Right cardiac atrium (tissue), 5 donors: ENCODE data around the gene ICOS. TPM values are rescaled to one million over a fixed set of nuclear protein-coding genes. Genes with fewer than 3 reads are reported as not detected.

Experiments used
- ATAC-seq, 2 donors: fragments of 200-7000 bp; cut with Tn5 transposase; one replicate each; pipeline versions ENCODE4 v1.8.0 to v1.9.1; 2020; ENCODE audit warnings: moderate library complexity in 2 of 2, mild to moderate bottlenecking in 1 of 2
- DNase-seq, 3 donors: peaks; one replicate each; pipeline ENCODE4 v3.0.0-alpha.2; 2020
- H3K27ac ChIP-seq: one replicate; pipeline ENCODE4 v1.5.1; 2013; ENCODE audit warnings: mild to moderate bottlenecking, low read length, control low read depth, moderate library complexity
- H3K27me3 ChIP-seq: one replicate; pipeline ENCODE4 v1.6.1; 2013; ENCODE audit not compliant: control insufficient read depth, insufficient read depth
- H3K4me1 ChIP-seq: one replicate; pipeline ENCODE4 v1.6.1; 2013; ENCODE audit warnings: low read length; ENCODE audit not compliant: control insufficient read depth, insufficient read depth
- H3K4me3 ChIP-seq: one replicate; pipeline ENCODE4 v1.5.1; 2013; ENCODE audit warnings: low read length, control low read depth
- H3K9me3 ChIP-seq: one replicate; pipeline ENCODE4 v1.6.1; 2013; ENCODE audit warnings: low read length; ENCODE audit not compliant: control insufficient read depth
- WGBS: extraction: QIAGEN DNeasy Blood & Tissue Kit; methylation state at CpG from one replicate; pipeline ENCODE4 v1.1.7; 2013; 5-methylcytosine and 5-hydroxymethylcytosine counted together
- intact Hi-C, 4 donors: fragments of 100-400 bp; cut with DNase I; formaldehyde crosslinking; loops; one replicate each; pipeline versions ENCODE4 v1.11.0 to v1.14.0; 2022 to 2023
- polyA plus RNA-seq: library from polyadenylated mRNA; stranded (reverse); fragments of 200-250 nt; gene quantifications from one replicate; pipeline ENCODE4 v1.2.3, GENCODE V29; 2013
- total RNA-seq, 4 donors: library from RNA; stranded (reverse); fragmentation: NEBNext Ultra II Directional; extraction: Animal tissue kit (Norgen Biotek cat#: 25700); gene quantifications; one replicate each; pipeline ENCODE4 v1.2.1, GENCODE V29; 2021
- donor health status: healthy with polysubstance abuse.
- donor health status: DM: no; HTN: yes; CAD: no.
- donor health status: DM: no; HTN: no; CAD: no.
- donor health status: DM: no; HTN: yes; CAD: no; lungs with severe emphysema.
- donor health status: DM: yes; HTN: yes; CAD: no.

ICOS gene
- total and polyA plus RNA-seq, 5 donors, result 0.05 to 0.12 (median 0.09) TPM; not detected in 2

DNA sequence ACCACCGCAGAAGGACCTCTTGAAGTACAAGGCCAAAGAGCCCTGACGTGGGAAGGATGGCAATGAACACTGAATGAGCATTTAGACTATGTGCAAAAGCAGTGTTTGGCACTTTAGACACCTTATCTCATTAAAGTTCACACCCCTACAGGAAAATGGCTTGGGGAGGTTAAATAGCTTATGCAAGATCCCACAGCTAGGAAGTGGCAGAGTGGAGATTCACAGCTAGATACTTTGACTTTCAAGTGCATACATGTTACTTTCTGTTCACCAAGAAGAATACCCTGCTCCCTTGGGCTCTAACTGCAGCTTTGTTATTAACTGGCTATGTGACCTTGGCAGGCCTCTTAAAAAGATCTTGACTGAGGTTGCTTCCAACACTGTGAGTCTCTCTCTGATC lies 58.2 kb downstream of the ICOS start:
- Histone ChIP-seq H3K4me3 (no peak overlapping the region), H3K9me3 (no peaks in the 10 kb centered on the region), H3K4me1 (no peaks in the 10 kb centered on the region), H3K27me3 (no peaks in the 10 kb centered on the region), H3K27ac (no peak overlapping the region)
- DNase-seq (no peak), ATAC-seq (no peak)
- 91% methylated on average over 2 of the region's 2 CpGs for WGBS
- intact Hi-C loops, result no loop called here

DNA sequence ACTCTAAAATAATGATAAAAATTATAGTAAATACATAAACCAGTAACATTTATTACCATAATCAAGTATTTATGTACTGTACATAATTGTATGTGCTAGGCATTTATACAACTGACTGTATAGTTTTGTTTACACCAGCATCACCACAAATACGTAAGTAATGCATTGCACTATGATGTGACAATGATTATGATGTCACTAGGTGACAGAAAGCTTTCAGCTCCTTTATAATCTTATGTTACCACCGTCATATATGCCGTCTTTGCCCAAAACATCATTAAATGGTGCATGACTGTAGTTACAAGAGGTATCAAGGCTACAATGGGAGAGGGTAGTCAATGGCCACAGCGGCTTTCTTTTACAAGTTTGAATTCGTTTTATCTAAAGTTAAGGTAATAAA lies 60.1 kb downstream of the ICOS start:
- no peaks in the 10 kb centered on the region for H3K4me1 ChIP-seq

DNA sequence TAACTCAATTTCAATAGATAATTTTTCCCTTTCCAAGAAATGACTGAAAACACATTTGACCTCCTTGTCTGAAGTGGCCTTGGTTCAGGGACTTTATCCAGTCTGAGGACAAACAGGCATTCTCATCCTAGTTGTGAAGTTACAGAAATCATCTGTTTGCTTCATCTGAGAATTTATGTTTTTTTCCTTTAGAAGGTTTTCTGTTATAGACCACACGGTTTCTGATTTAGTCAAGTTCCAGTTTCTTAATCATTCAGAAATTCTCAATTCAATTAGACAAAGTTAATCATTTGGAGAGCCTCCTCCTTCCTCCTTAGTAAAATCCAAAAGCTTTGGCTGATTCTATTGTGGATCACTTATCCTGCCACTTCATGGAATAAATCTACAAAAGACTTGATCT lies 60.9 kb downstream of the ICOS start:
- no peaks in the 10 kb centered on the region for H3K4me1 ChIP-seq
- H3K9me3 ChIP-seq, result no peaks in the 10 kb centered on the region
- H3K27ac ChIP-seq, result no peak overlapping the region
- 49% methylated on average over 1 of the region's 1 CpG for WGBS
- intact Hi-C loops, result no loop called here
- H3K27me3 ChIP-seq, result no peaks in the 10 kb centered on the region
- no peak for DNase-seq
- no peak for ATAC-seq
- no peak overlapping the region for H3K4me3 ChIP-seq

More for the DNA sequence above, 60.1 kb downstream of the ICOS start:
- no peaks in the 10 kb centered on the region for H3K27me3 ChIP-seq
- no peak overlapping the region for H3K4me3 ChIP-seq
- no peaks in the 10 kb centered on the region for H3K9me3 ChIP-seq
- intact Hi-C loops, result no loop called here
- DNase-seq, result no peak
- no peak overlapping the region for H3K27ac ChIP-seq
- no peak for ATAC-seq
- WGBS, result 89% methylated on average over 5 of the region's 5 CpGs

DNA sequence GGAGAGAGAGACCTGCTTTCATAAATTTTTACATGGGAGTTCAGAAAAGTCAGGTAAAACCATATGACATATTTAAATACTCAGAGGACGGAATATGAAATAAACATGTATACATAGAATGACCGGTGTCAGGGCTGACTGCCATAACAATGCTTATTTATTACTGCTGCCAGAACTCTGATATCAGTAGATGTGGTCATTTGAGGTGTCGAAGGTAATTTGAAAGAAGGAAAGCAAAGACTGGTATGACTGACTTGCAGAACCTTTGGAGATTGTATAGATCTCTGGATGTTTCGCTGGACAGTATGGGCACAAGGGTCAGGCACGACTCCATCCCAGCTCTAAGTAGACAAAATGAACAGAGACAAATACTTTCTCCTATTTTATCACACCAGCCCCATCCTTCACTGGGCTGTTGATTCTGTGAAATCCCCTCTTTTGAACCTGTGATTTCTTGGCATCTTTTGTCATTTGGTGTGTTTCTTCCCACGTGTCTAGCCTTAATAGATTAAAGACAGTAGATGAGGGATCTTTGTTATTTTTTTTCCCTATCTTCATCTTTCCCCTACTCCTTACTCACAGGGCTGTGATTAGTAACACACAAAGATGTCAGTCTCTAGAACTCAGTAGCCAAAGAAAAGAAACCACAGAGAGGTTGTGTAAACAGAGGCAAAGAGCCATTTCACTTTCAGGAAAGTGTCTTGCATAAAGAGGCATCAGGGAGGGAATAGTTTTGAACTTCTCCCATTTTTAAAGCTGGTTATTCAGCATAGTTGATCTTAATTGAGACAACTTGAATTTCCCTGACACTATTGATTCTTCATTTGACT lies 61.6 kb downstream of the ICOS start:
- 73% methylated on average over 6 of the region's 6 CpGs for WGBS
- intact Hi-C loops, result no loop called here
- ATAC-seq, result peak in 1 of 2 donors; percentile 67
- no peak for DNase-seq
- Histone ChIP-seq H3K27me3 (no peaks in the 10 kb centered on the region), H3K27ac (no peak overlapping the region), H3K9me3 (no peaks in the 10 kb centered on the region), H3K4me1 (no peaks in the 10 kb centered on the region), H3K4me3 (no peak overlapping the region)

DNA sequence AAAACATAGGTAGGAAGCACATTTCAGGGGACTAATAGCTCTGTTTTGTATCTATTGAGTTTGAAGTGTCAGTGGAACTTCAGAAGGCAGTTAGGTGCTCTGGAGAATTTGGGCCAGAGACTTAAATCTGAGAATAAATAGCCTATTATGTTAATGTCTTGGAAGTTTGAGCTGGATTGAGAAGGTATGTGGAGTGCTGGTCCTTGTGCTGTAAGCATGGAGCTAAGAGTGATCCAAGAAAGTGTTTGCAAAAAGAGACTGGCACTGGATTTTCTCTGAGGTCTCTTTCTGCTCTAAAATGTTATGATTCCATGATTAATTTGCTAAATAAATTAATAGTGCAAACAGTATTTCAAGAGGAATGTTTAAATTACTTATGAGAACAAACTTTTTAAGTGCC lies 63.3 kb downstream of the ICOS start:
- H3K27me3 ChIP-seq, result no peaks in the 10 kb centered on the region
- H3K27ac ChIP-seq, result no peak overlapping the region
- H3K4me3 ChIP-seq, result no peak overlapping the region
- intact Hi-C loops, result no loop called here
- DNase-seq (no peak), ATAC-seq (no peak)
- H3K9me3 ChIP-seq, result no peaks in the 10 kb centered on the region
- H3K4me1 ChIP-seq, result no peaks in the 10 kb centered on the region

GRCh38 chr2:204000446-204000845 lies 63.9 kb downstream of the ICOS start:
- Histone ChIP-seq H3K4me1 (no peaks in the 10 kb centered on the region), H3K9me3 (no peaks in the 10 kb centered on the region)
- intact Hi-C loops, result no loop called here

GRCh38 chr2:204003276-204003990 lies 66.9 kb downstream of the ICOS start:
- Histone ChIP-seq H3K27ac (no peak overlapping the region), H3K27me3 (no peaks in the 10 kb centered on the region), H3K9me3 (no peaks in the 10 kb centered on the region), H3K4me3 (no peak overlapping the region), H3K4me1 (no peaks in the 10 kb centered on the region)
- no peak for ATAC-seq
- intact Hi-C loops, result no loop called here
- no peak for DNase-seq
- 76% methylated on average over 3 of the region's 3 CpGs for WGBS

More at GRCh38 chr2:204000446-204000845, 63.9 kb downstream of the ICOS start:
- Histone ChIP-seq H3K27me3 (no peaks in the 10 kb centered on the region), H3K4me3 (no peak overlapping the region), H3K27ac (no peak overlapping the region)
- ATAC-seq (no peak), DNase-seq (no peak)

- Histone ChIP-seq H3K4me3 (no peak overlapping the region), H3K27me3 (no peaks in the 10 kb centered on the region), H3K4me1 (no peaks in the 10 kb centered on the region), H3K27ac (no peak overlapping the region), H3K9me3 (no peaks in the 10 kb centered on the region)
- ATAC-seq (no peak), DNase-seq (no peak)
- intact Hi-C loops, result no loop called here
- 86% methylated on average over 1 of the region's 1 CpG for WGBS
These were observed 68.3 kb downstream of the ICOS start for GRCh38 chr2:204004912-204005311.

GRCh38 chr2:204005940-204006721 lies 69.6 kb downstream of the ICOS start:
- no peak for DNase-seq
- ATAC-seq, result no peak
- intact Hi-C loops, result no loop called here

DNA sequence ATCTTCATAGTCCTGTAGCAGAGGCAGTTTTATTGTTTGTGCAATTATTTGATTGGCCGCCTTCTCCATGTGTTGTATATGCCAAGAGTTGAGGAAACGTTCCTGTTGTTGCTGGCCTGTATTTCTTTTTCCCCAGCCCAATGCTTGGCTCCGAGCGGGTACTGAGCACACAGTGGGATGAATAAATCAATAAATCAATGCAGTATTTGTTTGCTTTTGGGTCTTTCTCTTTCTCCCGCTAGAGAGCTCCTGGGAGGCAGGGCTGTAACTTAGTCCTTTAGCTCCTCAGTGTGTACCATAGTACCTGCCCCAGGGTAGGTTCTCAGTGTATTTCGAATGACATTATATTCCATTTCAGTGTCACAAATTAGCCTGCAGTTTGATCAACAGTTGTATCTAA lies 71.8 kb downstream of the ICOS start:
- 90% methylated on average over 6 of the region's 6 CpGs for WGBS
- intact Hi-C loops, result no loop called here
- no peak for ATAC-seq

More at GRCh38 chr2:204005940-204006721, 69.6 kb downstream of the ICOS start:
- Histone ChIP-seq H3K27ac (no peak overlapping the region), H3K4me3 (no peak overlapping the region), H3K9me3 (no peaks in the 10 kb centered on the region), H3K4me1 (no peaks in the 10 kb centered on the region), H3K27me3 (no peaks in the 10 kb centered on the region)
- WGBS, result 82% methylated on average over 3 of the region's 3 CpGs

More for the DNA sequence above, 71.8 kb downstream of the ICOS start:
- Histone ChIP-seq H3K4me3 (no peak overlapping the region), H3K4me1 (no peaks in the 10 kb centered on the region), H3K9me3 (no peaks in the 10 kb centered on the region), H3K27ac (no peak overlapping the region), H3K27me3 (no peaks in the 10 kb centered on the region)
- no peak for DNase-seq
